HT1080 (cell line): ENCODE data around the gene SEMA6D. TPM values are rescaled to one million over a fixed set of nuclear protein-coding genes. Genes with fewer than 3 reads are reported as not detected.

Experiments
- DNase-seq: peaks from one replicate; pipeline ENCODE4 v3.0.0-alpha.2; 2015; ENCODE audit warnings: low read depth
- total RNA-seq: library from RNA; depleted of rRNA; stranded (reverse); fragments of >200 nt; shearing (Covaris generic); gene quantifications from 2 replicates; pipeline ENCODE4 v1.2.3, GENCODE V29; 2014

SEMA6D gene
- total RNA-seq, 1 experiment from 2014 or later, result 0.35 TPM

DNA sequence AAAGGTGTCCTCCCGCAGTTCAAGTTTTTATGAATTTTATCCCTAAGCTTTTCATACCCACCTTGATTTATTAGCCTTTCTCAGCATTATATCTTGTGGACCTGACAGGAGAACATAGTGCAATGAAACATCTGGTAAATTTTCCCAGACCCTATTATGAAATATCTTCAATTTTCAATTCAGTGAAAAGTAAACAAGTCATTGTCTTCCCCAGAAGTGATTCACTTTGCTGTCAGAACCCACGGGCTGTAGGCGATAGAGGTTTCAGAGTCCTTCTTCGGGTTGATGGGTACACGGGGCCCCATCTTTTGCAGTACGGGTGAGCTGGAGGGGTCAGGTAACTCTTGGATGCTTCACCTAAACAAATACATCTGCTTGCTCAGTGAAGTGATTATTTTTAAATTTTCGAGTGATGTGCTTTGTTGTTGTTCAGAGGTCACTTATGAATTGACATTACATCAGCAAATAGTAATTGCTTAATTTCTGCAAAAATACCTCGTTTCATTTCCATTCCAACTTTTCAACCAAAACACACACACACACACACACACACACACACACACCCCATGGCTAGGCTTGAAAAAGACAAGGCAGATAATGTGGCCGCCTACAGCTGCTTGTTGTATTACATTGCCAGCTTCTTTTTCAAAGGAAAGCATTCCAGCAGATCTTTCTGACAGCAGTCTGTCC is 102.9 kb downstream of the SEMA6D start:
- DNase-seq, result no peak

DNA sequence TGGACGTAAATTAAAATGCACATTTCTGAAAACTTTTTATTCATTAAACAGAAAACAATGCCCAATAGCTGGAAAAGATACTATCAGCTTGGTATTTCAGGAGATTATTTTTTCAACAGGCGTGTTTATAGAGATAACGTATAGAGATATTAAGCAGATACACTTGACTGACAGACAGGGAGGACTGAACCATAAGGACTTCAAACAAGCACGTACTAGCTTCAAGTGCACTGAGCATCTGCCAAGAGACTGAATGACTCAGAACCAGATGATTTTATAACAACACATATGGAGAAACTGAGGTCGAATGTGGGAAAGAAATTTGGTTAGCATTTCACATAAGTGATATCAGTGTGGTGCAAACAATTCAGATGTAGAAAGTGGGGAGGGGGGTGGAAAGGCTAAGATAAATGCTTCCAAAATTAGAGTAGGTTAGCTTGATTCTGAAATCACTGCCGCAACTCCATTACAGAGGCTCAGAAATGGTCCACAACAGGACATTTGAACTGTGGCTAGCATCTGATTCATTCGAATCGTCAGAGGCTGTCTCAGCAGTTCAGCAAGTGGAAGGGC is 103.5 kb downstream of the SEMA6D start:
- DNase-seq, result no peak

DNA sequence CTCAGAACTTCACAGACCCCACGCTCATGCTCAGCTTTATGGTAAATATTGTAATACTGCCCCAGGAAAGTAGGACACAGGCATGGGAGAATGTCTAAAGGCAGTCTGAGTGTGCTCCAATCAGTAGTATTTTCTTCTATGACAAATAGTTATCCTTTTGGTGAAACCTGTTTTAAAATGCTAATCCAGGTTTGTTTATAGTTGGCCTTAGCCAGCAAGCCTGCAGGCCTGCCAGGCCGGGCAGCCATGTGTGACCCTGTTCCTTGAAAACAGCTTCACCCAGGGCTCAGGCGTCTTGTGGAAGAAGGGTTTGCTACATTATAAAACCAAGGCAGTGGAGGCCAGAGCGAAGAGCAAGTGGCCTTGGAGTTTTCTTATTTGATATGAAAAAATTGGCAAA is 104.7 kb downstream of the SEMA6D start:
- DNase-seq, result no peak
